K562 (cell line): Measurements from ENCODE around the gene ZEB2. TPM values are rescaled to one million over a fixed set of nuclear protein-coding genes. Genes with fewer than 3 reads are reported as not detected.

Experiments used
- ARID2 ChIP-seq: fragments of 450-650 bp; IDR thresholded peaks from 2 replicates; pipeline ENCODE4 v1.6.1; 2017; ENCODE audit warnings: antibody characterized with exemption, mild to moderate bottlenecking
- BHLHE40 ChIP-seq: IDR thresholded peaks from 2 replicates; pipeline ENCODE4 v1.6.1; 2011; ENCODE audit warnings: low read length, improper control_type of control experiment
- CHD1 ChIP-seq: fragments of 200-600 bp; sonication (generic); IDR thresholded peaks from one replicate; pipeline ENCODE4 v1.6.1; 2012; ENCODE audit warnings: mild to moderate bottlenecking, moderate library complexity, low read length, inconsistent platforms
- COPS2 ChIP-seq: fragments of 450-650 bp; conservative IDR thresholded peaks from 2 replicates; pipeline ENCODE4 v1.6.1; 2016; ENCODE audit warnings: mild to moderate bottlenecking, moderate library complexity
- CTCFL ChIP-seq: IDR thresholded peaks from 2 replicates; pipeline ENCODE4 v1.6.1; 2011; ENCODE audit warnings: borderline replicate concordance, low read depth, mild to moderate bottlenecking, moderate library complexity, low read length; ENCODE audit not compliant: insufficient read depth, poor library complexity, severe bottlenecking
- GTF2E2 ChIP-seq: fragments of 200-800 bp; sonication (Bioruptor generic); IDR thresholded peaks from 2 replicates; pipeline ENCODE4 v1.6.1; 2016; ENCODE audit warnings: missing genetic modification characterization, missing compliant biosample characterization
- GTF2F1 ChIP-seq: IDR thresholded peaks from 2 replicates; pipeline ENCODE4 v1.6.1; 2011; ENCODE audit warnings: low read depth, low read length, improper control_type of control experiment
- HIVEP1 ChIP-seq: fragments of 250-450 bp; sonication (Bioruptor Pico); IDR thresholded peaks from 2 replicates; pipeline ENCODE4 v1.4.0; 2020; ENCODE audit warnings: mild to moderate bottlenecking
- HLTF ChIP-seq: fragments of 450-650 bp; IDR thresholded peaks from 2 replicates; pipeline ENCODE4 v1.6.1; 2016
- L3MBTL2 ChIP-seq: fragments of 450-650 bp; IDR thresholded peaks from 2 replicates; pipeline ENCODE4 v1.6.1; 2016; ENCODE audit warnings: mild to moderate bottlenecking, moderate library complexity
- MGA ChIP-seq: fragments of 450-650 bp; IDR thresholded peaks from 2 replicates; pipeline ENCODE4 v1.6.1; 2016; ENCODE audit warnings: mild to moderate bottlenecking, moderate library complexity
- NR2F6 ChIP-seq: fragments of 450-650 bp; formaldehyde crosslinking; IDR thresholded peaks from 2 replicates; pipeline ENCODE4 v1.4.0; 2020; ENCODE audit warnings: mild to moderate bottlenecking
- NR4A1 ChIP-seq, 2 experiments: fragments of 250-450 bp in 1 of 2; fragments of 450-650 bp in 1 of 2; sonication (Bioruptor Pico) in 1 of 2; IDR thresholded peaks; 2 replicates each; pipeline versions ENCODE4 v1.4.0 to v1.6.1; 2016 to 2020; ENCODE audit warnings: mild to moderate bottlenecking in 2 of 2, missing compliant biosample characterization in 1 of 2, missing genetic modification characterization in 1 of 2, moderate library complexity in 1 of 2
- RFX1 ChIP-seq: fragments of 450-650 bp; IDR thresholded peaks from 2 replicates; pipeline ENCODE4 v1.6.1; 2016; ENCODE audit warnings: mild to moderate bottlenecking, moderate library complexity
- polyA plus RNA-seq, 8 experiments: library from polyadenylated mRNA; depleted of rRNA in 4 of 8; stranded (reverse) in 5 of 8; unstranded in 3 of 8; fragments of >200 nt; fragmentation: Nextera tagmentation in 2 of 8; fragmentation: Illumina TruSeq in 1 of 8; extraction: Ambion mirVana in 2 of 8; extraction: Trizol in 1 of 8; gene quantifications; 2 replicates each; pipeline versions ENCODE4 v1.2.1 to v1.2.3, GENCODE V29; 2011 to 2014; ENCODE audit warnings: inconsistent platforms in 1 of 8, missing spikeins in 1 of 8
- total RNA-seq, 7 experiments: library from RNA; depleted of rRNA in 6 of 7; stranded (reverse); fragments of >200 nt in 6 of 7; fragmentation: Illumina TruSeq in 2 of 7; extraction: Trizol in 2 of 7; gene quantifications; 2 replicates each; pipeline versions ENCODE4 v1.2.1 to v1.2.3, GENCODE V29; 2011 to 2021; ENCODE audit warnings: low replicate concordance in 1 of 7

The ZEB2 gene
- total and polyA plus RNA-seq, 9 of the 15 experiments (the other 6 are each of a cell fraction or from before 2014, with no cell fraction given): 15.1 to 113 (median 72.3) TPM

- TF ChIP-seq NR4A1 (CRISPR knock-in tag; IDR thresholded peaks at IDR 0.05) (no peak), NR4A1 (tag; IDR thresholded peaks at IDR 0.05) (0 out of 2 replicates have a peak, but pooled peaks have one; percentile 41), L3MBTL2 (peak; percentile 69), MGA (peak; percentile 31; the same call in 1 of the 2 replicates), NR2F6 (no peak), CHD1 (peak; percentile 42), RFX1 (no peak), HLTF (peak; percentile 19; the same call in 1 of the 2 replicates), ARID2 (no peak), COPS2 (no peak), GTF2E2 (tag) (peak; percentile 39; the same call in 1 of the 2 replicates), GTF2F1 (peak; percentile 38; the same call in 1 of the 2 replicates), HIVEP1 (CRISPR knock-in tag) (no peak), CTCFL (peak; percentile 24), BHLHE40 (peak; percentile 98)
- TF ChIP-seq, all 486 proteins: peak for 157
Observed at GRCh38 chr2:144519934-144520731, at the start of gene ZEB2 (continued).
